SK-N-SH treated with all-trans-retinoic acid at 6 μM for 48 hours (cell line): Measurements from ENCODE around the gene FAM20C.

Experiments
- ATAC-seq: fragments of 200-7000 bp; cut with Tn5 transposase; 3 replicates; pipeline ENCODE4 v1.9.1; 2020; ENCODE audit warnings: mild to moderate bottlenecking, moderate library complexity
- ARNTL ChIP-seq: fragments of 450-650 bp; formaldehyde crosslinking; IDR thresholded peaks from 2 replicates; pipeline ENCODE4 v1.5.0; 2020; ENCODE audit warnings: low read depth, mild to moderate bottlenecking, moderate library complexity, borderline replicate concordance
- BACH2 ChIP-seq: fragments of 250-450 bp; sonication (Bioruptor Pico); IDR thresholded peaks from 2 replicates; pipeline ENCODE4 v1.9.0; 2021; ENCODE audit warnings: mild to moderate bottlenecking, borderline replicate concordance
- CSDC2 ChIP-seq: fragments of 250-450 bp; sonication (Bioruptor Pico); IDR thresholded peaks from 2 replicates; pipeline ENCODE4 v1.5.0; 2020; ENCODE audit warnings: mild to moderate bottlenecking, moderate library complexity
- ESRRG ChIP-seq: fragments of 250-450 bp; sonication (Bioruptor Pico); IDR thresholded peaks from 2 replicates; pipeline ENCODE4 v1.6.1; 2021; ENCODE audit warnings: mild to moderate bottlenecking
- GLIS3 ChIP-seq: fragments of 250-450 bp; sonication (Bioruptor Pico); IDR thresholded peaks from 2 replicates; pipeline ENCODE4 v1.5.0; 2020; ENCODE audit warnings: mild to moderate bottlenecking, moderate library complexity
- OSR1 ChIP-seq: fragments of 250-450 bp; sonication (Bioruptor Pico); IDR thresholded peaks from 2 replicates; pipeline ENCODE4 v1.8.0; 2022; ENCODE audit warnings: moderate library complexity, mild to moderate bottlenecking, inconsistent platforms
- PATZ1 ChIP-seq: fragments of 250-450 bp; sonication (Bioruptor Pico); IDR thresholded peaks from 2 replicates; pipeline ENCODE4 v1.8.0; 2020; ENCODE audit warnings: mild to moderate bottlenecking, moderate library complexity, borderline replicate concordance
- POU6F1 ChIP-seq: fragments of 250-450 bp; sonication (Bioruptor Pico); IDR thresholded peaks from 2 replicates; pipeline ENCODE4 v1.8.0; 2021; ENCODE audit warnings: low read depth, mild to moderate bottlenecking, moderate library complexity, borderline replicate concordance
- PPARA ChIP-seq: fragments of 250-450 bp; sonication (Bioruptor Pico); IDR thresholded peaks from 2 replicates; pipeline ENCODE4 v1.5.0; 2020; ENCODE audit warnings: mild to moderate bottlenecking, borderline replicate concordance
- RARB ChIP-seq: fragments of 250-450 bp; sonication (Bioruptor Pico); IDR thresholded peaks from 2 replicates; pipeline ENCODE4 v1.8.0; 2021; ENCODE audit warnings: mild to moderate bottlenecking, moderate library complexity
- SNAI2 ChIP-seq: fragments of 250-450 bp; sonication (Bioruptor Pico); IDR thresholded peaks from 2 replicates; pipeline ENCODE4 v1.5.0; 2020; ENCODE audit warnings: mild to moderate bottlenecking, moderate library complexity
- TCF4 ChIP-seq: fragments of 250-450 bp; sonication (Bioruptor Pico); IDR thresholded peaks from 2 replicates; pipeline ENCODE4 v1.8.0; 2021; ENCODE audit warnings: mild to moderate bottlenecking, moderate library complexity, borderline replicate concordance
- TOX ChIP-seq: fragments of 250-450 bp; sonication (Bioruptor Pico); IDR thresholded peaks from 2 replicates; pipeline ENCODE4 v1.8.0; 2021; ENCODE audit warnings: mild to moderate bottlenecking, moderate library complexity, borderline replicate concordance
- ZC3H10 ChIP-seq: fragments of 250-450 bp; sonication (Bioruptor Pico); IDR thresholded peaks from 2 replicates; pipeline ENCODE4 v1.5.1; 2021; ENCODE audit warnings: mild to moderate bottlenecking, moderate library complexity
- ZFP3 ChIP-seq: fragments of 250-450 bp; sonication (Bioruptor Pico); IDR thresholded peaks from 2 replicates; pipeline ENCODE4 v1.5.0; 2020; ENCODE audit warnings: mild to moderate bottlenecking, moderate library complexity
- ZNF565 ChIP-seq: fragments of 450-650 bp; formaldehyde crosslinking; conservative IDR thresholded peaks from 2 replicates; pipeline ENCODE4 v1.5.0; 2020; ENCODE audit warnings: low read depth, mild to moderate bottlenecking, moderate library complexity
- ZNF70 ChIP-seq: fragments of 450-650 bp; formaldehyde crosslinking; IDR thresholded peaks from 2 replicates; pipeline ENCODE4 v1.5.0; 2020; ENCODE audit warnings: mild to moderate bottlenecking, moderate library complexity
- ZNF8 ChIP-seq: fragments of 450-650 bp; formaldehyde crosslinking; IDR thresholded peaks from 2 replicates; pipeline ENCODE4 v1.5.0; 2020; ENCODE audit warnings: mild to moderate bottlenecking, moderate library complexity
- TF ChIP-seq, protein P1 (sequence below): fragments of 250-450 bp; sonication (Bioruptor Pico); IDR thresholded peaks from 2 replicates; pipeline ENCODE4 v1.5.1; 2021; ENCODE audit warnings: mild to moderate bottlenecking, moderate library complexity
- TF ChIP-seq, protein P2 (sequence below): fragments of 250-450 bp; sonication (Bioruptor Pico); IDR thresholded peaks from 2 replicates; pipeline ENCODE4 v1.5.0; 2020; ENCODE audit warnings: mild to moderate bottlenecking, moderate library complexity

FAM20C gene

DNA sequence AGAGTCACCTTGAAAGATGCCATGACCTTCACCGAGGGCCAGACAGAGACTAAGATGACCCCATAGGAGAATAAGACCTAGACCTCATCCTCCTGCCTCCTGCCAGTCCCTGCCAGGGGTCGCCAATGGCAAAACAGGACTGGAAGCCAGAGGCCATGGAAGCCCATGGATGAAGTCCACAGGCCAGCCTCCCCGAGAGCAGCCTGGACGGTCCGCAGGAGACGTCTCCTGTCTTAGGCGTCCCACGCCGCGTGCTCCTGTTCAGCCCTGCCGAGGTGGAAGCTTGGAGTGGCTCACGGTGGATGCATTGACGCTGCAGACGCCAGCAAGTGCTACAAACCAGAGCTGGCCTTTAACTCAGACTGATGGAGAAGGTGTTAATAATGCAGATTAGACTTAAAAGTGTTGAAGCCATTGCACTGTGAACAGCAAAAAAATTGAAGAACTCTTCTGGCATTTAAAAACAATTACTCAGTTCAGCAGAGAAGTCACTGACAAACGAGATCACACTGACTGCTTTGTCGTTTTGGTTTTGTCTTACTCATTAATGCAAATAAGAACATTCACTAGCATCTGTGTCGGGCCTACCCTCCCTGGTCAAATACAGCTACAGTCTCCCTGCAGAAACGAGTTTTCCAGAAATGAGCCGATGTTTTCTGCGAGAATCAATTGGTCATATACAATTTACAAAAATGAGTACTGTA lies 38.1 kb upstream of the FAM20C start (continued):
- TF ChIP-seq PATZ1 (CRISPR knock-in tag) (no peak), OSR1 (no peak), ZNF70 (CRISPR knock-in tag) (no peak)
- TF ChIP-seq, all 23 proteins: peak for 0

- TF ChIP-seq CSDC2 (CRISPR knock-in tag) (no peak), ZFP3 (no peak), OSR1 (no peak), ARNTL (CRISPR knock-in tag) (no peak), GLIS3 (CRISPR knock-in tag) (no peak), ZC3H10 (CRISPR knock-in tag) (no peak), POU6F1 (CRISPR knock-in tag) (no peak), ZNF8 (no peak), ESRRG (CRISPR knock-in tag) (no peak), SNAI2 (CRISPR knock-in tag) (no peak), TCF4 (CRISPR knock-in tag) (no peak), ZNF565 (CRISPR knock-in tag) (no peak), PPARA (CRISPR knock-in tag) (no peak), RARB (no peak)
- TF ChIP-seq, protein P1, sequence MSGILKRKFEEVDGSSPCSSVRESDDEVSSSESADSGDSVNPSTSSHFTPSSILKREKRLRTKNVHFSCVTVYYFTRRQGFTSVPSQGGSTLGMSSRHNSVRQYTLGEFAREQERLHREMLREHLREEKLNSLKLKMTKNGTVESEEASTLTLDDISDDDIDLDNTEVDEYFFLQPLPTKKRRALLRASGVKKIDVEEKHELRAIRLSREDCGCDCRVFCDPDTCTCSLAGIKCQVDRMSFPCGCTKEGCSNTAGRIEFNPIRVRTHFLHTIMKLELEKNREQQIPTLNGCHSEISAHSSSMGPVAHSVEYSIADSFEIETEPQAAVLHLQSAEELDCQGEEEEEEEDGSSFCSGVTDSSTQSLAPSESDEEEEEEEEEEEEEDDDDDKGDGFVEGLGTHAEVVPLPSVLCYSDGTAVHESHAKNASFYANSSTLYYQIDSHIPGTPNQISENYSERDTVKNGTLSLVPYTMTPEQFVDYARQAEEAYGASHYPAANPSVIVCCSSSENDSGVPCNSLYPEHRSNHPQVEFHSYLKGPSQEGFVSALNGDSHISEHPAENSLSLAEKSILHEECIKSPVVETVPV (CRISPR knock-in tag), result no peak
- TF ChIP-seq, protein P2, sequence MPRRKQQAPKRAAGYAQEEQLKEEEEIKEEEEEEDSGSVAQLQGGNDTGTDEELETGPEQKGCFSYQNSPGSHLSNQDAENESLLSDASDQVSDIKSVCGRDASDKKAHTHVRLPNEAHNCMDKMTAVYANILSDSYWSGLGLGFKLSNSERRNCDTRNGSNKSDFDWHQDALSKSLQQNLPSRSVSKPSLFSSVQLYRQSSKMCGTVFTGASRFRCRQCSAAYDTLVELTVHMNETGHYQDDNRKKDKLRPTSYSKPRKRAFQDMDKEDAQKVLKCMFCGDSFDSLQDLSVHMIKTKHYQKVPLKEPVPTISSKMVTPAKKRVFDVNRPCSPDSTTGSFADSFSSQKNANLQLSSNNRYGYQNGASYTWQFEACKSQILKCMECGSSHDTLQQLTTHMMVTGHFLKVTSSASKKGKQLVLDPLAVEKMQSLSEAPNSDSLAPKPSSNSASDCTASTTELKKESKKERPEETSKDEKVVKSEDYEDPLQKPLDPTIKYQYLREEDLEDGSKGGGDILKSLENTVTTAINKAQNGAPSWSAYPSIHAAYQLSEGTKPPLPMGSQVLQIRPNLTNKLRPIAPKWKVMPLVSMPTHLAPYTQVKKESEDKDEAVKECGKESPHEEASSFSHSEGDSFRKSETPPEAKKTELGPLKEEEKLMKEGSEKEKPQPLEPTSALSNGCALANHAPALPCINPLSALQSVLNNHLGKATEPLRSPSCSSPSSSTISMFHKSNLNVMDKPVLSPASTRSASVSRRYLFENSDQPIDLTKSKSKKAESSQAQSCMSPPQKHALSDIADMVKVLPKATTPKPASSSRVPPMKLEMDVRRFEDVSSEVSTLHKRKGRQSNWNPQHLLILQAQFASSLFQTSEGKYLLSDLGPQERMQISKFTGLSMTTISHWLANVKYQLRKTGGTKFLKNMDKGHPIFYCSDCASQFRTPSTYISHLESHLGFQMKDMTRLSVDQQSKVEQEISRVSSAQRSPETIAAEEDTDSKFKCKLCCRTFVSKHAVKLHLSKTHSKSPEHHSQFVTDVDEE (CRISPR knock-in tag), result no peak
- ATAC-seq, result peak; percentile 50
Observed at GRCh38 chr7:155469-155900, 36.9 kb upstream of the FAM20C start.

- ATAC-seq, result no peak; the same call in 2 of the 3 replicates
- TF ChIP-seq GLIS3 (CRISPR knock-in tag) (no peak), BACH2 (CRISPR knock-in tag) (no peak), TOX (CRISPR knock-in tag) (no peak), RARB (no peak), POU6F1 (CRISPR knock-in tag) (no peak), PATZ1 (CRISPR knock-in tag) (no peak), PPARA (CRISPR knock-in tag) (no peak), ZNF565 (CRISPR knock-in tag) (no peak)
- TF ChIP-seq, protein P1 (CRISPR knock-in tag), result no peak
Observed at GRCh38 chr7:156111-157007, 36.0 kb upstream of the FAM20C start.
